MM.1S (cell line): ENCODE measurements around the gene SLC25A48.

Experiments
- CTCF ChIP-seq: fragments of 300-600 bp; sonication (generic); IDR thresholded peaks from 2 replicates; pipeline ENCODE4 v1.5.1; 2016; ENCODE audit warnings: antibody characterized with exemption, low read length, mixed read lengths
- EZH2 ChIP-seq: fragments of 300-600 bp; sonication (generic); optimal IDR thresholded peaks from 2 replicates; pipeline ENCODE3; 2017; ENCODE audit warnings: low read depth, mild to moderate bottlenecking, antibody characterized with exemption, low read length, mixed read lengths
- EZH2phosphoT487 ChIP-seq: fragments of 300-600 bp; sonication (generic); IDR thresholded peaks from 2 replicates; pipeline ENCODE4 v1.6.1; 2018; ENCODE audit warnings: antibody characterized with exemption, low read length

DNA sequence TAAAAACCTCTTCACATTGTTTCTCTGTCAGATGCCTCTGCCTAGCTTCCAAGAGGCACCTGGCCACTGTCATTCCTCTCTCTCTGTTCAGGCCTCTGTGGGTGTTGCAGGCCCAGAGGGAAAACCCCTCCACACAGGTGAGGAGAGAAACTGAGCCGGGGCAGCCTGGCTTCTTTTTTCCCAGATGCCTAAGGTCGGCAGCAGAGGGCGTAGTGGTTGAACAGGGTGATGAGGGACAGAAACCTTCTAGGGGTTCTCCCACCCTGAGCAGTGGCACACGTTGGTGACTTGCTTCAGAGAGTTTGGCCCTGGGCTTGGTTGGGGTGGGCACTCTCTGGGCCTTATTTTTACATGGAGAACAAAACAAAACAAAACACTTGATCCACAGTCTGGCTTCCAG, 49.0 kb downstream of the SLC25A48 start:
- TF ChIP-seq CTCF (peak; percentile 45), EZH2 (no peak), EZH2phosphoT487 (no peak)
